ENCODE measurements around the gene PIK3C2G.

DNA sequence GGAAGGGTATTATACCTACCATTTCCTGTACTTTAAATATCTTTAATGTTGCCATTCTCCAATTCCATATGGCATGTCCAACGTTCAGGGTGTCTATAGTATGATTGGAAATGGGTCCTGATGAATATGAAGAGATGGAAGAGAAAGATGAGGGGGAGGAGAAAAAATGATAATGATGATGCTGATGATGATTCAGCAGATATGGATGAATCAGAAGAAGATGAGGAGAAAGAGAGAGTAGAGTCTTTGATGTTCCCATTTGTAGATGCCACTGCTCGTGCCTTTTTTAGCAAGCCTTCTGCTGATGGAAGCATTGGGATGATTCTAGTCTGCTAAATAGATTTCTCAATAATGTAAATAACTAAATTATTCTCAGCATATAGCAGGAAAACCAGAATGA, 163.5 kb downstream of the PIK3C2G start:
- TF ChIP-seq, protein P1, sequence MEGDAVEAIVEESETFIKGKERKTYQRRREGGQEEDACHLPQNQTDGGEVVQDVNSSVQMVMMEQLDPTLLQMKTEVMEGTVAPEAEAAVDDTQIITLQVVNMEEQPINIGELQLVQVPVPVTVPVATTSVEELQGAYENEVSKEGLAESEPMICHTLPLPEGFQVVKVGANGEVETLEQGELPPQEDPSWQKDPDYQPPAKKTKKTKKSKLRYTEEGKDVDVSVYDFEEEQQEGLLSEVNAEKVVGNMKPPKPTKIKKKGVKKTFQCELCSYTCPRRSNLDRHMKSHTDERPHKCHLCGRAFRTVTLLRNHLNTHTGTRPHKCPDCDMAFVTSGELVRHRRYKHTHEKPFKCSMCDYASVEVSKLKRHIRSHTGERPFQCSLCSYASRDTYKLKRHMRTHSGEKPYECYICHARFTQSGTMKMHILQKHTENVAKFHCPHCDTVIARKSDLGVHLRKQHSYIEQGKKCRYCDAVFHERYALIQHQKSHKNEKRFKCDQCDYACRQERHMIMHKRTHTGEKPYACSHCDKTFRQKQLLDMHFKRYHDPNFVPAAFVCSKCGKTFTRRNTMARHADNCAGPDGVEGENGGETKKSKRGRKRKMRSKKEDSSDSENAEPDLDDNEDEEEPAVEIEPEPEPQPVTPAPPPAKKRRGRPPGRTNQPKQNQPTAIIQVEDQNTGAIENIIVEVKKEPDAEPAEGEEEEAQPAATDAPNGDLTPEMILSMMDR (IDR thresholded peaks at IDR 0.05), result no peak
- TF ChIP-seq POLR2A (IDR thresholded peaks at IDR 0.05), result no peak

All from testis (tissue), 2 donors.